GM23248 (cell line): ENCODE data around the gene NAA11. TPM values are rescaled to one million over a fixed set of nuclear protein-coding genes. Genes with fewer than 3 reads are reported as not detected.

Experiments used
- DNase-seq: peaks from one replicate; pipeline ENCODE4 v3.0.0-alpha.2; 2015
- H2AFZ ChIP-seq: fragments of 200-600 bp; sonication (generic); 2 replicates; pipeline ENCODE4 v1.6.1; 2016; ENCODE audit warnings: antibody characterized with exemption
- H3F3A ChIP-seq: fragments of 200-600 bp; sonication (generic); 2 replicates; pipeline ENCODE4 v1.6.1; 2016; ENCODE audit warnings: mild to moderate bottlenecking, antibody characterized with exemption, mixed run types; ENCODE audit not compliant: insufficient read depth
- H3K27ac ChIP-seq: fragments of 200-600 bp; sonication (generic); 2 replicates; pipeline ENCODE4 v1.5.1; 2016; ENCODE audit warnings: mild to moderate bottlenecking
- H3K27me3 ChIP-seq: fragments of 200-600 bp; sonication (generic); replicated peaks from 2 replicates; pipeline ENCODE4 v1.6.1; 2016; ENCODE audit warnings: mild to moderate bottlenecking; ENCODE audit not compliant: insufficient read depth
- H3K36me3 ChIP-seq: fragments of 200-600 bp; sonication (generic); 2 replicates; pipeline ENCODE4 v1.6.1; 2016; ENCODE audit warnings: low read depth, mild to moderate bottlenecking
- H3K4me1 ChIP-seq: fragments of 200-600 bp; sonication (generic); 2 replicates; pipeline ENCODE4 v1.6.1; 2016; ENCODE audit warnings: mild to moderate bottlenecking; ENCODE audit not compliant: insufficient read depth
- H3K4me2 ChIP-seq: fragments of 200-600 bp; sonication (generic); one replicate; pipeline ENCODE4 v1.6.1; 2016; ENCODE audit warnings: mild to moderate bottlenecking; ENCODE audit not compliant: unreplicated experiment
- H3K4me3 ChIP-seq: fragments of 200-600 bp; sonication (generic); 2 replicates; pipeline ENCODE4 v1.5.1; 2016; ENCODE audit warnings: mild to moderate bottlenecking
- H3K79me2 ChIP-seq: fragments of 200-600 bp; sonication (generic); 2 replicates; pipeline ENCODE4 v1.6.1; 2016; ENCODE audit warnings: mild to moderate bottlenecking; ENCODE audit not compliant: insufficient read depth
- H3K9ac ChIP-seq: fragments of 200-600 bp; sonication (generic); 2 replicates; pipeline ENCODE4 v1.6.1; 2016; ENCODE audit warnings: mild to moderate bottlenecking
- H3K9me2 ChIP-seq: fragments of 200-600 bp; sonication (generic); 2 replicates; pipeline ENCODE4 v1.6.1; 2016; ENCODE audit warnings: mixed run types, mild to moderate bottlenecking, moderate library complexity; ENCODE audit not compliant: insufficient read depth
- H3K9me3 ChIP-seq: fragments of 200-600 bp; sonication (generic); one replicate; pipeline ENCODE4 v1.6.1; 2017; ENCODE audit warnings: low read depth
- H4K20me1 ChIP-seq: fragments of 200-600 bp; sonication (generic); 2 replicates; pipeline ENCODE4 v1.6.0; 2016; ENCODE audit not compliant: insufficient read depth
- EZH2 ChIP-seq: fragments of 200-600 bp; sonication (generic); IDR thresholded peaks from 2 replicates; pipeline ENCODE4 v1.6.1; 2018; ENCODE audit warnings: antibody characterized with exemption, mild to moderate bottlenecking; ENCODE audit not compliant: insufficient read depth, poor library complexity, severe bottlenecking
- EZH2phosphoT487 ChIP-seq: fragments of 200-600 bp; sonication (generic); IDR thresholded peaks from 2 replicates; pipeline ENCODE4 v1.6.1; 2018; ENCODE audit warnings: antibody characterized with exemption, moderate library complexity, mild to moderate bottlenecking, low read depth; ENCODE audit not compliant: insufficient read depth
- WGBS, 2 experiments: methylation state at CpG; one replicate each; pipeline ENCODE4 v1.1.6; 2015 to 2017; ENCODE audit warnings: low lambda C conversion rate in 2 of 2, low coverage in 1 of 2; ENCODE audit errors: missing lambda C conversion rate in 2 of 2; 5-methylcytosine and 5-hydroxymethylcytosine counted together
- in situ Hi-C: fragments of 300-500 bp; cut with MboI; formaldehyde crosslinking; loops from 2 replicates; pipeline ENCODE4 v1.15.0; 2020
- polyA plus RNA-seq: library from polyadenylated mRNA; unstranded; fragments of >200 nt; fragmentation: Nextera tagmentation; extraction: Ambion mirVana; gene quantifications from 2 replicates; pipeline ENCODE4 v1.2.1, GENCODE V29; 2016
- total RNA-seq: library from RNA; depleted of rRNA; stranded (reverse); fragments of >200 nt; shearing (Covaris generic); gene quantifications from 2 replicates; pipeline ENCODE4 v1.2.3, GENCODE V29; 2014

NAA11 gene
- total and polyA plus RNA-seq, 2 experiments from 2014 or later = not detected

DNA sequence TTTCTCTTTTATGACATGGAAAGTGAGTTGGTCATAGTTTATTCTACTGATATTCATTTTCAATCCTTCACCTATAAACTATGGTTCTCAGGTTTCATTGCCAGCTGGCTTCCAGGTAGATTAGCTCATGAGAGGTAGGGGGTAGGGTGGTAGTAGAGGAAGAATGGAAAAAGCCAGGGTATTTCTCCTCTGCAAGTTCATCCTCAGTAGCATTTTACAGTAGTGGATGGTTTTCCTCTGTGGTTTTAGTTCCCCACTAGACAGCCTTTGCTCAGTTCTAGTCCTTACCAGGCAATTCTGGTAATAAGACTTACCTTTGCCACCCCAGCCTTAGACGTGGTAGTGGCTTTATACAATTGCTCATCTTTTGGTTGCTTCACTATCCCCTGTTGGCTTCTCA lies 8.9 kb upstream of the NAA11 start:
- no peaks in the 10 kb centered on the region for H3K36me3 ChIP-seq
- no peaks in the 10 kb centered on the region for H3K9me2 ChIP-seq
- H3K79me2 ChIP-seq = no peaks in the 10 kb centered on the region
- 44 to 59% methylated on average over 1 of the region's 1 CpG for WGBS, 2 experiments
- in situ Hi-C loops = no loop called here
- no peaks in the 10 kb centered on the region for H3K27me3 ChIP-seq
- H3K4me2 ChIP-seq = no peak overlapping the region
- no peak for DNase-seq
- no peaks in the 10 kb centered on the region for H4K20me1 ChIP-seq
- no peaks in the 10 kb centered on the region for H3F3A ChIP-seq
- no peak overlapping the region for H3K9ac ChIP-seq
- no peak overlapping the region for H2AFZ ChIP-seq
- H3K27ac ChIP-seq = no peak overlapping the region
- TF ChIP-seq EZH2phosphoT487 (no peak), EZH2 (no peak)
- no peak overlapping the region for H3K4me3 ChIP-seq
- no peaks in the 10 kb centered on the region for H3K9me3 ChIP-seq
- no peaks in the 10 kb centered on the region for H3K4me1 ChIP-seq

- TF ChIP-seq EZH2 = no peak
- TF ChIP-seq EZH2phosphoT487 = no peak
- 52 to 59% methylated on average over 4 of the region's 4 CpGs for WGBS, 2 experiments
- in situ Hi-C loops = no loop called here
Observed at GRCh38 chr4:79334341-79334740, 8.5 kb upstream of the NAA11 start.

DNA sequence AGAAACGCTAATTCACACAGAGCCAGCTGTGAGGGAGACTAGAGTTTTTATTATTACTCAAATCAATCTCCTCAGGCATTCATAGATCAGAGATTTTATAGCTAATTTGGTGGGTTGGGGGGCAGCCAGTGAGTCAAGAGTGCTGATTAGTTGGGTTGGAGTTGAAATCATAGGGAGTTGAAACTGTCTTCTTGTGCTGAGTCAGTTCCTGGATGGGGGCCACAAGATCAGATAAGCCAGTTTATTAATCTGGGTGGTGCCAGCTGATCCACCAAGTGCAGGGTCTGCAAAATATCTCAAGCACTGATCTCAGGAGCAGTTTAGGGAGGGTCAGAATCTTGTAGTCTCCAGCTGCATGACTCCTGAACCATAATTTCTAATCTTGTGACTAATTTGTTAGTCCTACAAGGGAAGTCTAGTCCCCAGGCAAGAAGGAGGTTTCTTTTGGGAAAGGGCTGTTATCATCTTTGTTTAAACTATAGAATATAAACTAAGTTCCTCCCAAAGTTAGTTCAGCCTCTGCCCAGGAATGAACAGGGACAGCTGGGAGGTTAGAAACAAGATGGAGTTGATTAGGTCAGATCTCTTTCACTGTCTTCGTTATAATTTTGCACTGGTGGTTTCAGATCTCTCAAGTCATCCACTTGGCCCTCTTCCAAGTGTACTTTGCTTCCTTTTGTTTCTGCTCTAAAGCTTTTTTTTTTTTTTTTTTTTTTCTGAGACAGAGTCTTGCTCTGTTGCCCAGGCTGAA lies 5.4 kb upstream of the NAA11 start:
- WGBS, 2 experiments = 46 to 47% methylated on average over 2 of the region's 2 CpGs
- TF ChIP-seq EZH2phosphoT487 (no peak), EZH2 (no peak)
- no peaks in the 10 kb centered on the region for H3K4me1 ChIP-seq
- H3K27me3 ChIP-seq = no peaks in the 10 kb centered on the region
- H3K4me2 ChIP-seq = no peak overlapping the region
- in situ Hi-C loops = no loop called here
- no peaks in the 10 kb centered on the region for H4K20me1 ChIP-seq
- no peaks in the 10 kb centered on the region for H3K9me3 ChIP-seq
- no peak overlapping the region for H2AFZ ChIP-seq
- H3K9ac ChIP-seq = no peak overlapping the region
- H3K79me2 ChIP-seq = no peaks in the 10 kb centered on the region
- H3K9me2 ChIP-seq = no peaks in the 10 kb centered on the region
- no peaks in the 10 kb centered on the region for H3F3A ChIP-seq
- no peak overlapping the region for H3K27ac ChIP-seq
- no peaks in the 10 kb centered on the region for H3K36me3 ChIP-seq
- H3K4me3 ChIP-seq = no peak overlapping the region
- no peak for DNase-seq

More at GRCh38 chr4:79334341-79334740, 8.5 kb upstream of the NAA11 start:
- H3K4me3 ChIP-seq = no peak overlapping the region
- no peaks in the 10 kb centered on the region for H4K20me1 ChIP-seq
- H3K9ac ChIP-seq = no peak overlapping the region
- H3K9me2 ChIP-seq = no peaks in the 10 kb centered on the region
- H3K9me3 ChIP-seq = no peaks in the 10 kb centered on the region
- H3K27ac ChIP-seq = no peak overlapping the region
- no peaks in the 10 kb centered on the region for H3K79me2 ChIP-seq
- DNase-seq = no peak
- no peaks in the 10 kb centered on the region for H3K4me1 ChIP-seq
- no peaks in the 10 kb centered on the region for H3K27me3 ChIP-seq
- no peaks in the 10 kb centered on the region for H3F3A ChIP-seq
- no peak overlapping the region for H2AFZ ChIP-seq
- H3K4me2 ChIP-seq = no peak overlapping the region
- H3K36me3 ChIP-seq = no peaks in the 10 kb centered on the region

DNA sequence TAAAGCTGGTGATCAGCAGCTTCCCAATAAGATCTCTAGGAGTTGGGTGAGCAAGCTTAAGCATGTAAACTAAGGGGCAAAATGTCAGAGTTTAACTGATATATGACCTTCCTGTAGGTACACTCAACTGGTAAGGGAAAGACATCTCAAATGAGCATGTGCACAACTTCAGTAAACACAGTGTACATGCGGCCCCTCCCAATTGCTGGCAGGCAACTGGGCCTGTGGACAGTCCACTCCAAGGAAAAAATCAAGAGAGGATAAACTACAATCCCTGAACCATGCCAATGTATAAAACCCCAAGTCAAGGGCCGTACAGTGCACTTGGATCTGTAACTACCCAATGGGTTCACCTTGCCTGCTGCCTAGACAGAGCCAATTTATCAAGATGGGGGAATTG lies 4.9 kb upstream of the NAA11 start:
- Histone ChIP-seq H3K9me2 (no peaks in the 10 kb centered on the region), H2AFZ (no peak overlapping the region), H3K9ac (no peak overlapping the region), H3K4me1 (no peaks in the 10 kb centered on the region), H3K4me2 (no peak overlapping the region), H3K27ac (no peak overlapping the region), H3K4me3 (no peak overlapping the region), H4K20me1 (no peaks in the 10 kb centered on the region), H3F3A (no peaks in the 10 kb centered on the region), H3K79me2 (no peaks in the 10 kb centered on the region), H3K36me3 (no peaks in the 10 kb centered on the region), H3K27me3 (no peaks in the 10 kb centered on the region), H3K9me3 (no peaks in the 10 kb centered on the region)
- DNase-seq = no peak
- WGBS, 2 experiments = 64 to 69% methylated on average over 2 of the region's 2 CpGs
- TF ChIP-seq EZH2phosphoT487 (no peak), EZH2 (no peak)
- in situ Hi-C loops = no loop called here
